Measurements from ENCODE around the gene PCLAF.
"Not testable (repeated sequence)": the region's sequence is repeated elsewhere in the genome, so short reads cannot be mapped to it uniquely, and the experiment has no call there.

The PCLAF gene

DNA sequence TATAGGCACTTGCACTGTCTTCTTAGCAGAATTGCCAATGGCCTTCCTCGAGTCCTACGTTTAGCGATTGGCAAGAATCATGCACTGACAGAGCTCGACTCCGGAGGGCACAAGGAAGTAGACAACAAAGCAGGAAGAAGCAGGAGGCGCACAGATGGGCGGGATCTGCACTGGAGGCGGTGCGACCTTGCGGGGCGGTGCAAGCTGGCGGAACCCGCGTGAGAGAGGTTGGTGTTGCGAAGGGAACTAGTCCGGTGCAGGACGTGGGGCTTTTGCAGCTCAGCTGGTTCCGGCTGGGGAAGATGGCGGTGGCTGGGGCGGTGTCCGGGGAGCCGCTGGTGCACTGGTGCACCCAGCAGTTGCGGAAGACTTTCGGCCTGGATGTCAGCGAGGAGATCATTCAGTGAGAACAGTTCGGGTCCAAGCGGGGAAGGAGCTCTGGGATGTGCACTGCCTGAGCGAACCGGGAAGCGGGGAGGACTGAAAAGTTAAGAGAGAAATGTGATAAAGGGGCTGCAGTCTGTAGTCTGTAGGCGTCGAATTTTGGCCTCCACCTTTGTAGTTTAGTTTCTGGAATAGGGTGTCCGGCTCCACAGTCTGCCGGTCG is 6.4 kb upstream of the PCLAF start, which contains the start of gene TRIP4:
TRIP4 (plus strand) TSS at position 275 of the 607 bp plus-strand sequence; CDS start at position 303, 28 bp downstream.
- H3K27me3 Mint-ChIP-seq (ENCODE audit: low read depth), result no peaks in the 10 kb centered on the region
- H3K27ac Mint-ChIP-seq, result peak within 1 kb of the TSS; percentile 90
- peak; percentile 95 for DNase-seq (ENCODE audit: low spot score)
- peaks cover 18% of the 10 kb centered on the region for H3K4me1 Mint-ChIP-seq (ENCODE audit: low read depth)
- peak within 1 kb of the TSS; percentile 97 for H3K4me3 Mint-ChIP-seq
- no peaks in the 10 kb centered on the region for H3K9me3 Mint-ChIP-seq
- peaks cover 12% of the 10 kb centered on the region for H3K36me3 Mint-ChIP-seq (ENCODE audit: low read depth)

DNA sequence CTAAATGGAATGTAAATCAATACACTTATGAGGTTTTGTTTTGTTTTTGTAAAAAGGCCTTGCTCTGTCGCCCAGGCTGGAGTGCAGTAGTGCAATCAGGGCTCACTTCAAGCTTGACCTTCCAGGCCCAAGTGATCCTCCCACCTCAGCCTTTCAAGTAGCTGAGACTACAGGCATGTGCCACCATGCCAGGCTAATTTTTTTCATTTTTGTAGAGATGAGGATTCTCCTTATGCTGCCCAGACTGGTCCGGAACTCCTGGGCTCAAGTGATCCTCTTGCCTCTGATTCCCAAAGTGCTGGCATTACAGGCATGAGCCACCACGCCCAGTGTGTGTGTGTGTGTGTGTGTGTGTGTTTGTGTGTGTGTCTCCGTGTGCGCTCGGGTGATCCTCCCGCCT is 5.0 kb upstream of the PCLAF start:
- H3K36me3 Mint-ChIP-seq (ENCODE audit: low read depth), result peaks cover 13% of the 10 kb centered on the region
- H3K4me3 Mint-ChIP-seq, result no peak overlapping the region
- H3K27me3 Mint-ChIP-seq (ENCODE audit: low read depth), result no peaks in the 10 kb centered on the region
- H3K9me3 Mint-ChIP-seq, result no peaks in the 10 kb centered on the region
- DNase-seq (ENCODE audit: low spot score), result no peak
- H3K27ac Mint-ChIP-seq, result no peak overlapping the region
- H3K4me1 Mint-ChIP-seq (ENCODE audit: low read depth), result peaks cover 28% of the 10 kb centered on the region

DNA sequence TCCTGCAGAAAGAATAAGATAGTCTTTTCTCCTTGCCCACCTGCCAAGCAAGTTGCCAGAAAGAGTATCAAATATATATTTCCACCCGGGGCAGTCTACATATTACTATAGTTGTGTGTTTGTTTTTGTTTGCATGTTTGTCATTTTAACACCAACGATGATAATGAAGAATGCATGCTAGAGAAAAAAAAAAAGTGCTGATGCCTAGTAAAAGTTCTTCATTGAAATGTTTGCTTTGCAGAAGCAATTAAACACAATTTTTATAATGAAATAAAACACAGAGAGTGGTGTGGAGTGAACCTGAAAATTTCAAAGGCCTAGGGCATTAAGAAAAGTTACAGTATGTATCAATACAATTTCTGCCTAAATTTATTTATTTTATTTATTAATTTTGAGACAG is 2.5 kb upstream of the PCLAF start:
- no peak overlapping the region for H3K4me3 Mint-ChIP-seq
- H3K4me1 Mint-ChIP-seq (ENCODE audit: low read depth), result peaks cover 25% of the 10 kb centered on the region
- peaks cover 21% of the 10 kb centered on the region for H3K36me3 Mint-ChIP-seq (ENCODE audit: low read depth)
- no peak overlapping the region for H3K27ac Mint-ChIP-seq
- no peaks in the 10 kb centered on the region for H3K9me3 Mint-ChIP-seq
- no peaks in the 10 kb centered on the region for H3K27me3 Mint-ChIP-seq (ENCODE audit: low read depth)
- no peak for DNase-seq (ENCODE audit: low spot score)

DNA sequence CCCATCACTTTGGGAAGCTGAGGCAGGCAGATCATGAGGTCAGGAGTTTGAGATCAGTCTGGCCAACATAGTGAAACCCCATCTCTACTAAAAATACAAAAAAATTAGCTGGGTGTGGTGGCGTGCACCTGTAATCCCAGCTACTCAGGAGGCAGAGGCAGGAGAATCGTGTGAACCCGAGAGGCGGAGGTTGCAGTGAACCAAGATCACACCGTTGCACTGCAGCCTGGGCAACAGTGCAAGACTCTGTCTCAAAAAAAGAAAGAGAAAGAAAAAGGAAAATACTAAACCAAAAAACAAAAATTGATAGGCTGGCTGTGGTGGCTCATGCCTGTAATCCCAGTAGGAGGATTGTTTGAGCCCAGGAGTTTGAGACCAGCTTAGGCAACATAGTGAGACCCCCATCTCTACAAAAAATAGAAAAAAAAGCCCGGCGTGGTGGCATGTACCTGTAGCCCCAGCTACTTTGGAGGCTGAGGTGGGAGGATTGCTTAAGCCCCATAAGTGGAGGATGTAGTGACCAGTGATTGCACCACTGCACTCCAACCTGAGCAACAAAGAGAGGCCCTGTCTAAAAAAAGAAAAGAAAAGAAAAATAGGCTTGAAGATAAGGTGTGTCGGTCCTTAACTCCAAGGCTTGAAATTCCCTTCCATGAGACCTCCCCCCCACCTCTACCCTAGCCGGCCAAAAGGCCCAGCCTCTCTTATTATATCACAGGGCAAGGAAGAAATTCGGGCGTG is 941 bp downstream of the PCLAF start:
- Mint-ChIP-seq H3K4me3 (peak overlapping the region; percentile 97), H3K4me1 (ENCODE audit: low read depth) (peaks cover 19% of the 10 kb centered on the region), H3K36me3 (ENCODE audit: low read depth) (peaks cover 27% of the 10 kb centered on the region), H3K27ac (peak overlapping the region; percentile 96)
- not testable (repeated sequence) for H3K27me3 Mint-ChIP-seq (ENCODE audit: low read depth); H3K9me3 Mint-ChIP-seq; DNase-seq (ENCODE audit: low spot score)

DNA sequence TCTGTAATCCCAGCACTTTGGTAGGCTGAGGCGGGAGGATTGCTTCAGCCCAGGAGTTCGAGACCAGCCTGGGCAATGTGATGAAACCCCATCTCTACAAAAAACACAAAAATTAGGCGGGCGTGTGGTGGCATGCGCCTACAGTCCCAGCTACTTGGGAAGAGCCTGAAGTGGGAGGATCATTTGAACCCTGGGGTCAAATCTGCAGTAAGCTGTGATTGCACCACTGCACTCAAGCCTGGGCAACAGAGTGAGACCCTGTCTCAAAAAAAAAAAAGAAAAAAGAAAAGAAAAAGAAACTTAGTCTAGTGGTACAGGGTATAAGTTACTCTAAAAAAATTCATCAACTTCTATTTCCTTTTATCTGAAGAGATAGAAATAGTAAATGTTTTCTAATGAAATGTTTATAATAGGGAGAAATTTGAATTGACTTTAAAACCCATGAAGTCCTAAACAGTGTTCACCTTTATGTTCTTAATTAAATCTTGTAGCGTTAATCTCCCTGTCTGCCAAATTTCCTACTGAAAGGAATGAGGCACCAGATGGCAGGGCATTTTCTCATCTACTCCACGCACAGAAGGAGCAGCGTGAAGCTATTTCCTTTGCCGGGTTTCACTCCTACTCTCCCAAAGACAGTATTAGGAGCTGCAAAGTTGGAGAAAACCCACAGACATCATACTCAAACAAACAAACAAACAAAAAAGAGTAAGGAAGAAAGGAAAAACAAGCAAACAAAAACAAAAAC is 1.9 kb downstream of the PCLAF start:
- H3K27ac Mint-ChIP-seq, result peak overlapping the region; percentile 79
- no peak for DNase-seq (ENCODE audit: low spot score)

DNA sequence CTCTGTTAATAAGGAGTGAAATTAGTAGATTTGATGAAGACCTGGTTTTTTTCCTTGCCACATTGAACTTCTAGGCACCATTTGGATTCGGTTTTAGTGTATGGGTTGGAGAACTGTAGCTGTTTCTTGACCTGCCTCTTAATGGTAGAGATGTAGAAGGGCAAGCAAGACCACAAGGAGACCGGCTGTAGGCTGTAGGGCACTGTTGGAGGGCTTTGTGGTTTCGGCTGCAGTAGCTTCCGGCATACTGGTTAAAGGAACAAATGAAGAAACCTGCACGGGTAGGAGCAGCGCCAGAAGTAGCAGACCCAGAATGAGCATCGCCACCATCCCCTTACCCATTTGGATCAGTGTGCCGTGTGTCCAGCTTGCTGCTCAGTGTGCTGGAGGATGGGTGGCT is 7.9 kb downstream of the PCLAF start:
- H3K4me3 Mint-ChIP-seq, result peak overlapping the region; percentile 64
- H3K36me3 Mint-ChIP-seq (ENCODE audit: low read depth), result peaks cover 38% of the 10 kb centered on the region
- DNase-seq (ENCODE audit: low spot score), result no peak
- peak overlapping the region; percentile 64 for H3K27ac Mint-ChIP-seq
- H3K4me1 Mint-ChIP-seq (ENCODE audit: low read depth), result peaks cover 21% of the 10 kb centered on the region
- H3K27me3 Mint-ChIP-seq (ENCODE audit: low read depth), result no peaks in the 10 kb centered on the region
- H3K9me3 Mint-ChIP-seq, result no peaks in the 10 kb centered on the region

More for the DNA sequence above, 1.9 kb downstream of the PCLAF start:
- peak overlapping the region; percentile 97 for H3K4me3 Mint-ChIP-seq
- H3K36me3 Mint-ChIP-seq (ENCODE audit: low read depth), result peaks cover 32% of the 10 kb centered on the region
- no peaks in the 10 kb centered on the region for H3K9me3 Mint-ChIP-seq
- no peaks in the 10 kb centered on the region for H3K27me3 Mint-ChIP-seq (ENCODE audit: low read depth)
- peaks cover 19% of the 10 kb centered on the region for H3K4me1 Mint-ChIP-seq (ENCODE audit: low read depth)

DNA sequence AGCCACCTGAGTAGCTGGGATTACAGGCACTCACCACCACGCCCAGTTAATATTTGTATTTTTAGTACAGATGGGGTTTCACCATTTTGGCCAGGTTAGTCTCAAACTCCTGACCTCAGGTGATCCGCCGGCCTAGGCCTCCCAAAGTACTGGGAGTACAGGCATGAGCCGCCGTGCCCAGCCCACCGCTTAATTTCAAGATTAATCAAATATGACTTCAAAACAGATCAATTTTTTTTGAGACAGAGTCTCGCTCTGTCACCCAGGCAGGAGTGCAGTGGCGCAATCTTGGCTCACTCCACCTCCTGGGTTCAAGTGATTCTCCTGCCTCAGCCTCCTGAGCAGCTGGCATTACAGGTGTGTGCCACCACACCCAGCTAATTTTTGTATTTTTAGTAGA is 9.9 kb downstream of the PCLAF start:
- DNase-seq (ENCODE audit: low spot score); H3K9me3 Mint-ChIP-seq: not testable (repeated sequence)

DNA sequence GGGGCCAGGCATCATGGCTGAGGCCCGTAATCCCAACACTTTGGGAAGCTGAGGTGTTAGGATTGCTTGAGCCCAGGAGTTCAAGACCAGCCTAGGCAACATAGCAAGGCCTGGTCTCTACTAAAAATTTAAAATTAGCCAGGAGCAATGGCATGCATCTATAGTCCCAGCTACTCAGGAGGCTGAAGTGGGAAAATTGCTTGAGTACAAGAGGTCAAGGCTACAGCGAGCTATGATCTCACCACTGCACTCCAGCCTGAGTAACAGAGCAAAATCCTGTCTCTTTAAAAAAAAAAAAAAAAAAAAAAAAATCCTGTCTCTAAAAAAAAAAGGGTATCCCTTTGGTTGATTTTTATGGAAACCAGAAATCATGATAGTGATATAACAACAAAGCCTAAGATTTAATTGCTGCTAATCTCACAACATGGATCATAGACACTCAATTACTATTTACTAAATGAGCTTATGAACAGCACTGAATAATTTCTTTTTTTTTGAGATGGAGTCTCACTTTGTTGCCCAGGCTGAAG is 12.1 kb downstream of the PCLAF start:
- Mint-ChIP-seq H3K27ac (no peak overlapping the region), H3K4me1 (ENCODE audit: low read depth) (peaks cover 17% of the 10 kb centered on the region), H3K27me3 (ENCODE audit: low read depth) (no peaks in the 10 kb centered on the region)

More for the DNA sequence above, 9.9 kb downstream of the PCLAF start:
- H3K27ac Mint-ChIP-seq; H3K27me3 Mint-ChIP-seq (ENCODE audit: low read depth); H3K4me3 Mint-ChIP-seq: not testable (repeated sequence)
- H3K36me3 Mint-ChIP-seq (ENCODE audit: low read depth), result peaks cover 31% of the 10 kb centered on the region
- peaks cover 21% of the 10 kb centered on the region for H3K4me1 Mint-ChIP-seq (ENCODE audit: low read depth)

DNA sequence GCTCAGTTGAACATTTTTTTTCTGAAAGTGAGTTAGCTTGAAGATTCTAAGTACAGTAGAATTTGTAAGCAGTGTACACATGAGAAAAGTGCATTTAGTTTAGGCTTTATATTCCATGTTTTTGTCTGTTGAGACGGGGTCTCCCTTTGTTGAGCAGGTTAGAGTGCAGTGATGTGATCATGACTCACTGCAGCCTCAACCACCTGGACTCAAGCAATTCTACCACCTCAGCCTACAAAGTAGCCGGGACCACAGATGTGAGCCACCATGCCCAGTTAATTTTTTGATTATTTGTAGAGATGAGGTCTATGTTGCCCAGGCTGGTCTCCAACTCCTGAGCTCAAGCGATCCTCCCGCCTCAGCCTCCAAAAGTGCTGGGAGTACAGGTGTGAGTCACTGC is 20.0 kb downstream of the PCLAF start:
- Mint-ChIP-seq H3K4me3 (no peak overlapping the region), H3K36me3 (ENCODE audit: low read depth) (peaks cover 27% of the 10 kb centered on the region), H3K27ac (no peak overlapping the region), H3K9me3 (no peaks in the 10 kb centered on the region), H3K27me3 (ENCODE audit: low read depth) (no peaks in the 10 kb centered on the region), H3K4me1 (ENCODE audit: low read depth) (peaks cover 10% of the 10 kb centered on the region)
- DNase-seq (ENCODE audit: low spot score), result no peak

More for the DNA sequence above, 12.1 kb downstream of the PCLAF start:
- no peak for DNase-seq (ENCODE audit: low spot score)
- no peak overlapping the region for H3K4me3 Mint-ChIP-seq
- H3K9me3 Mint-ChIP-seq, result no peaks in the 10 kb centered on the region
- peaks cover 26% of the 10 kb centered on the region for H3K36me3 Mint-ChIP-seq (ENCODE audit: low read depth)

DNA sequence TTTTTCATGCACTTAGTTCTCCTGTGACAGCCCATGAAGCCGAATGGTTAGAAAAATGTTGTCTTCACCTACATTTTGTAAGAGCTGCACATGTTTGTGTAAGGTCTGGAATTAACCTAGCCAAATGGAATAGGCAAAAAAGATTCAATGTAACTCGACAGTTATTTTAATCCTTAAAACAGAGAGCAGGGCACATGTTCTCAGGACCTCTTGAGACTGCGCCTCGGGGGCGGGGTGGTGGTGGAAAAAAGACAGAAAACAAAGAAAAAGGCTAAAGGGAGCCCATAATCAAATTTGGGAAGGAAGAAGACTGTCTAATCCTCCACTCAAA is 24.6 kb downstream of the PCLAF start:
- H3K36me3 Mint-ChIP-seq (ENCODE audit: low read depth), result peaks cover 13% of the 10 kb centered on the region
- DNase-seq (ENCODE audit: low spot score), result no peak
- H3K27me3 Mint-ChIP-seq (ENCODE audit: low read depth), result no peaks in the 10 kb centered on the region
- H3K27ac Mint-ChIP-seq, result peak overlapping the region; percentile 81
- peak overlapping the region; percentile 85 for H3K4me3 Mint-ChIP-seq
- H3K9me3 Mint-ChIP-seq, result no peaks in the 10 kb centered on the region
- peaks cover 19% of the 10 kb centered on the region for H3K4me1 Mint-ChIP-seq (ENCODE audit: low read depth)

DNA sequence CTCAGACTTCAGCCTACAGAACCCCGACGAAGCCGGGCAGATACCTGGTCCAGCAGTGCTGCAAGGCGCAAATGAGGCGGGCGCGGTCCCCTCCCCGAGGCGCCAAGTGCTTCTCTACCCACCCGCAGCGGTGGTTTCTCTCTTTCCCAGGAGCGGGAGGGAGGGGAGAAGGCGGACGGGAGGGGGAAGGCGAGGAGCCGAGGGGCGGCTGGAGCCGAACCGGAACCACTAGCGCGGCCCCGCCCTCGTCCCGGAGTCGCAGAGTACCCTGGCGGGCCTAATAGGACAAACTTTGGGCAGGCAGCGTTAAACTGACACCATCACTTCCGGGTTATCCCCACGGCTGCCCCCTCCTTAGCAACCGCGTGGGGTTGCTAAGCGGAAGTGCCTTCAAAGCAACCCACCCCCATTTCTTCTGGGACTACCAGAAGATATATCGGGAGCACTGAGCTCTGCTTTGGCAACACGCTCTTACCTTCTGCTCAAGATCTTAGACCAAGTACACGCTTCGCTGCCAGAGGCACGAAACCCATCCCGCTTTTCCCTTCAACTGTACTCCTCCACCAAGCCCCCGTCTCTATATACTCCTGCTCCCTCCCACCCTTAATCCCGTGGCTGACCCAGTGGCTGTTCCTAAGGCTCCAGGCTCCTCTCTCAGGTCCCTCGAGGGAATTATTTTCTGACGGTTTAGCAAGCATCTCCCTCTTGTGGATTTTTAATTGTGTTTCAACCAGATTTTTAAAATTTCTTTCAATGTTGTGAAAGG is 25.1 kb downstream of the PCLAF start, which contains the start of gene CSNK1G1:
CSNK1G1 (minus strand) TSS at position 230 of the 766 bp plus-strand sequence. CDS start 55,674 bp downstream, outside the sequence.
- Mint-ChIP-seq H3K27ac (peak within 1 kb of the TSS; percentile 81), H3K9me3 (no peaks in the 10 kb centered on the region), H3K27me3 (ENCODE audit: low read depth) (no peaks in the 10 kb centered on the region), H3K4me1 (ENCODE audit: low read depth) (peaks cover 19% of the 10 kb centered on the region), H3K36me3 (ENCODE audit: low read depth) (peaks cover 8% of the 10 kb centered on the region), H3K4me3 (peak within 1 kb of the TSS; percentile 85)
- DNase-seq (ENCODE audit: low spot score), result peak; percentile 92

DNA sequence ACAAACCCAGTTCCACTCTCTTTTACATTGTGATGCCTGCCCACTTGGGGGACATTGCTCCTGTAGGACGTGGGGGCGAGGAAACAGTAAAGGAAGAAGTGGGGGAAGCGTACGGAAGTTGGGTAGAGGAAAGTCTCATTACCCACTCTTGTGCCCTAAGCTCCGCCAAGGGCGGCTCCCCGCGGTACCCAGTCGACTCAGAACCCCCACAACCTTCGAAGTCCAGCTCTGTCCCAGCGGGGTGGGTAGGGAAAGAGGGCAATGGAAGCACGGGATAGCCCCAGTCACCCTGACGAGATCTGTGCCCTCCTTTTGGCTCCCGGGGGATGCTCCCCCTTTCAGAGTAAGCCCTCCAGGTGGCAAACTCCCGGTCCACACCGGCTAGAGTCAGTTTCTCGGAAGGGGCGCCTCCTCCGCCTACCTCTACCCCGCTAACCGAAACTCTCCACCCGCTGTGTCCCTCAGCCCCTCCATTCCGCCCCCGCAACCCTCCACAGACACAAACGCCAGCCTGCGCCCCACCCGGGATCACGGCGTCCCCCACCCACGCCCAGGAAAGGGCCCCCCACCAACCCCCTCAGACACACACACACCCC is 25.8 kb downstream of the PCLAF start:
- H3K36me3 Mint-ChIP-seq (ENCODE audit: low read depth), result peaks cover 5% of the 10 kb centered on the region
- H3K27ac Mint-ChIP-seq, result peak overlapping the region; percentile 81
- no peaks in the 10 kb centered on the region for H3K27me3 Mint-ChIP-seq (ENCODE audit: low read depth)
- no peaks in the 10 kb centered on the region for H3K9me3 Mint-ChIP-seq
- peak overlapping the region; percentile 85 for H3K4me3 Mint-ChIP-seq
- no peak for DNase-seq (ENCODE audit: low spot score)
- peaks cover 19% of the 10 kb centered on the region for H3K4me1 Mint-ChIP-seq (ENCODE audit: low read depth)
